ENCODE results near the gene BOLA2B.
"Not testable (repeated sequence)": the region's sequence is repeated elsewhere in the genome, so short reads cannot be mapped to it uniquely, and the experiment has no call there.

BOLA2B gene

GRCh38 chr16:30193615-30194014 is at the start of gene BOLA2B, which contains the start of gene SLX1A:
TSS of gene BOLA2B (minus strand) at chr16:30193666. CDS start at chr16:30193595, 71 bp downstream.
TSS of gene SLX1A (plus strand) at chr16:30193875. CDS start at chr16:30194085, 210 bp downstream.
- DNase-seq (ENCODE audit: low read depth) = not testable (repeated sequence)

GRCh38 chr16:30217082-30217481 is 23.6 kb upstream of the BOLA2B start:
- DNase-seq (ENCODE audit: low read depth) = not testable (repeated sequence)

GRCh38 chr16:30211414-30211813 is 17.9 kb upstream of the BOLA2B start:
- DNase-seq (ENCODE audit: low read depth) = not testable (repeated sequence)

- not testable (repeated sequence) for DNase-seq (ENCODE audit: low read depth)
Observed at GRCh38 chr16:30209032-30209431, 15.6 kb upstream of the BOLA2B start.

- DNase-seq (ENCODE audit: low read depth) = not testable (repeated sequence)
Observed at GRCh38 chr16:30207063-30207704, 13.7 kb upstream of the BOLA2B start.

GRCh38 chr16:30206252-30206651 is 12.8 kb upstream of the BOLA2B start:
- not testable (repeated sequence) for DNase-seq (ENCODE audit: low read depth)

- not testable (repeated sequence) for DNase-seq (ENCODE audit: low read depth)
Observed at GRCh38 chr16:30205541-30206236, 12.2 kb upstream of the BOLA2B start.

GRCh38 chr16:30199608-30200343 is 6.3 kb upstream of the BOLA2B start:
- not testable (repeated sequence) for DNase-seq (ENCODE audit: low read depth)

- DNase-seq (ENCODE audit: low read depth) = not testable (repeated sequence)
Observed at GRCh38 chr16:30199049-30199448, 5.6 kb upstream of the BOLA2B start, which contains the start of gene SULT1A3. TSS of gene SULT1A3 (plus strand) at chr16:30199255. CDS start at chr16:30200729, 1,474 bp downstream.

GRCh38 chr16:30197001-30197400 is 3.5 kb upstream of the BOLA2B start:
- not testable (repeated sequence) for DNase-seq (ENCODE audit: low read depth)

- not testable (repeated sequence) for DNase-seq (ENCODE audit: low read depth)
Observed at GRCh38 chr16:30194172-30194925, 883 bp upstream of the BOLA2B start.

GRCh38 chr16:30193098-30193497 is 368 bp downstream of the BOLA2B start:
- DNase-seq (ENCODE audit: low read depth) = not testable (repeated sequence)

- DNase-seq (ENCODE audit: low read depth) = not testable (repeated sequence)
Observed at GRCh38 chr16:30191158-30191557, 2.3 kb downstream of the BOLA2B start.

- DNase-seq (ENCODE audit: low read depth) = no peak
Observed at GRCh38 chr16:30187971-30188561, 5.4 kb downstream of the BOLA2B start.

GRCh38 chr16:30187556-30187865 is 6.0 kb downstream of the BOLA2B start:
- no peak for DNase-seq (ENCODE audit: low read depth)

GRCh38 chr16:30186782-30187555 is 6.5 kb downstream of the BOLA2B start:
- peak; percentile 81 for DNase-seq (ENCODE audit: low read depth)

- DNase-seq (ENCODE audit: low read depth) = no peak
Observed at GRCh38 chr16:30186444-30186781, 7.1 kb downstream of the BOLA2B start.

GRCh38 chr16:30185683-30186421 is 7.6 kb downstream of the BOLA2B start:
- DNase-seq (ENCODE audit: low read depth) = peak; percentile 69

GRCh38 chr16:30184891-30185682 is 8.4 kb downstream of the BOLA2B start:
- DNase-seq (ENCODE audit: low read depth) = no peak
